Ovary (tissue), 9 donors: ENCODE measurements around the gene NFE2L3. TPM values are rescaled to one million over a fixed set of nuclear protein-coding genes. Genes with fewer than 3 reads are reported as not detected.
A peak's percentile ranks its signal among the peaks of the same experiment; 100 is the strongest.

Source experiments
- DNase-seq, 5 donors: peaks; one replicate each; pipeline ENCODE4 v3.0.0-alpha.2; 2019 to 2020
- H3K27ac ChIP-seq, 2 donors: fragments of 200-600 bp; one replicate each; pipeline versions ENCODE4 v1.5.1 to v1.8.0; 2019 to 2022
- H3K27me3 ChIP-seq: fragments of 200-600 bp; one replicate; pipeline ENCODE4 v1.8.0; 2022
- H3K36me3 ChIP-seq: fragments of 200-600 bp; sonication (generic); one replicate; pipeline ENCODE4 v1.5.1; 2019
- H3K4me1 ChIP-seq: one replicate; pipeline ENCODE4 v1.8.1; 2013; ENCODE audit warnings: mild to moderate bottlenecking, moderate library complexity; ENCODE audit not compliant: insufficient read depth
- H3K4me3 ChIP-seq: fragments of 200-600 bp; sonication (generic); one replicate; pipeline ENCODE4 v1.5.1; 2017
- H3K9me3 ChIP-seq, 2 donors: fragments of 200-600 bp in 1 of 2; sonication (generic) in 1 of 2; one replicate each; pipeline versions ENCODE4 v1.5.1 to v1.8.1; 2013 to 2019; ENCODE audit warnings: mild to moderate bottlenecking in 1 of 2, moderate library complexity in 1 of 2
- EP300 ChIP-seq: sonication (generic); formaldehyde crosslinking; IDR thresholded peaks from one replicate; pipeline ENCODE4 v1.6.1; 2017; ENCODE audit warnings: antibody characterized with exemption
- POLR2A ChIP-seq: fragments of 450-650 bp; IDR thresholded peaks from one replicate; pipeline ENCODE4 v1.6.1; 2017; ENCODE audit warnings: antibody characterized with exemption, mild to moderate bottlenecking, moderate library complexity
- WGBS, 3 donors: extraction: QIAGEN DNeasy Blood & Tissue Kit in 1 of 3; methylation state at CpG; one replicate each; pipeline versions ENCODE4 v1.1.5 to v1.1.7; 2013 to 2017; 5-methylcytosine and 5-hydroxymethylcytosine counted together
- intact Hi-C, 4 donors: fragments of 100-400 bp; cut with DNase I; formaldehyde crosslinking; loops; one replicate each; pipeline versions ENCODE4 v1.11.0 to v1.15.1; 2022 to 2023
- polyA plus RNA-seq, 2 donors: library from polyadenylated mRNA; stranded (reverse); fragments of 200-250 nt in 1 of 2; fragments of 350-450 nt in 1 of 2; fragmentation: Illumina TruSeq in 1 of 2; extraction: RNeasy Lipid Tissue Mini Kit (QIAGEN cat#74804) in 1 of 2; gene quantifications; one replicate each; pipeline ENCODE4 v1.2.3, GENCODE V29; 2013 to 2014
- total RNA-seq, 7 donors: library from RNA; depleted of rRNA in 2 of 7; stranded (reverse); fragments of >200 nt in 2 of 7; fragmentation: NEBNext Ultra II Directional in 3 of 7; extraction: Animal tissue kit (Norgen Biotek cat#: 25700) in 3 of 7; gene quantifications; one replicate each; pipeline versions ENCODE4 v1.1.0 to v1.2.4, GENCODE V29; 2016 to 2023
- TF ChIP-seq, protein P1 (sequence below), 3 donors: fragments of 450-650 bp in 2 of 3; fragments of 200-600 bp in 1 of 3; IDR thresholded peaks; one replicate each; pipeline versions ENCODE4 v1.5.1 to v1.8.0; 2016 to 2022; ENCODE audit warnings: antibody characterized with exemption in 3 of 3, mild to moderate bottlenecking in 1 of 3
- donor health status: DM: no; HTN: no; CAD: no; lungs with moderate emphysema.
- donor health status: DM: no; HTN: no; CAD: no.
- donor health status: Bipolar disorder and iron deficiency.
- donor health status: DM: yes; HTN: yes; CAD: no.
- donor health status: DM: no; HTN: no; CAD: no.
- donor health status: DM: yes; HTN: yes; CAD: no.

NFE2L3 gene
- total and polyA plus RNA-seq, 9 donors: 0.45 to 6.1 (median 1.1) TPM

DNA sequence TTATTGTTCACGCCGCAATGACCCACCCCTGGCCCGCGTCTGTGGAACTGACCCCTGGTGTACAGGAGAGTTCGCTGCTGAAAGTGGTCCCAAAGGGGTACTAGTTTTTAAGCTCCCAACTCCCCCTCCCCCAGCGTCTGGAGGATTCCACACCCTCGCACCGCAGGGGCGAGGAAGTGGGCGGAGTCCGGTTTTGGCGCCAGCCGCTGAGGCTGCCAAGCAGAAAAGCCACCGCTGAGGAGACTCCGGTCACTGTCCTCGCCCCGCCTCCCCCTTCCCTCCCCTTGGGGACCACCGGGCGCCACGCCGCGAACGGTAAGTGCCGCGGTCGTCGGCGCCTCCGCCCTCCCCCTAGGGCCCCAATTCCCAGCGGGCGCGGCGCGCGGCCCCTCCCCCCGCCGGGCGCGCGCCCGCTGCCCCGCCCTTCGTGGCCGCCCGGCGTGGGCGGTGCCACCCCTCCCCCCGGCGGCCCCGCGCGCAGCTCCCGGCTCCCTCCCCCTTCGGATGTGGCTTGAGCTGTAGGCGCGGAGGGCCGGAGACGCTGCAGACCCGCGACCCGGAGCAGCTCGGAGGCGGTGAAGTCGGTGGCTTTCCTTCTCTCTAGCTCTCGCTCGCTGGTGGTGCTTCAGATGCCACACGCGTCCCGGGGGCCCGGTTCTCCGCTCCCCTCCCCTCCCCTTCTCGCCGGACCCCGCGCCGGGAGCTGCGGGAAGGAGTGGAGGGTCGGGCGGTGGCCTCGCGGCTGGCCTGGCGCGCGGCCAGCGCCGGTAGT is 49.4 kb downstream of the NFE2L3 start, which contains the start of gene CBX3:
TSS of gene CBX3 (plus strand) at position 499 of the 772 bp plus-strand sequence. CDS start 1,254 bp downstream, outside the sequence.
- WGBS, 3 donors: 1 to 5% (median 1%) methylated on average over 40 to 86 of the region's 86 CpGs

GRCh38 chr7:26202019-26202990 is 50.3 kb downstream of the NFE2L3 start:
- TF ChIP-seq, protein P1, sequence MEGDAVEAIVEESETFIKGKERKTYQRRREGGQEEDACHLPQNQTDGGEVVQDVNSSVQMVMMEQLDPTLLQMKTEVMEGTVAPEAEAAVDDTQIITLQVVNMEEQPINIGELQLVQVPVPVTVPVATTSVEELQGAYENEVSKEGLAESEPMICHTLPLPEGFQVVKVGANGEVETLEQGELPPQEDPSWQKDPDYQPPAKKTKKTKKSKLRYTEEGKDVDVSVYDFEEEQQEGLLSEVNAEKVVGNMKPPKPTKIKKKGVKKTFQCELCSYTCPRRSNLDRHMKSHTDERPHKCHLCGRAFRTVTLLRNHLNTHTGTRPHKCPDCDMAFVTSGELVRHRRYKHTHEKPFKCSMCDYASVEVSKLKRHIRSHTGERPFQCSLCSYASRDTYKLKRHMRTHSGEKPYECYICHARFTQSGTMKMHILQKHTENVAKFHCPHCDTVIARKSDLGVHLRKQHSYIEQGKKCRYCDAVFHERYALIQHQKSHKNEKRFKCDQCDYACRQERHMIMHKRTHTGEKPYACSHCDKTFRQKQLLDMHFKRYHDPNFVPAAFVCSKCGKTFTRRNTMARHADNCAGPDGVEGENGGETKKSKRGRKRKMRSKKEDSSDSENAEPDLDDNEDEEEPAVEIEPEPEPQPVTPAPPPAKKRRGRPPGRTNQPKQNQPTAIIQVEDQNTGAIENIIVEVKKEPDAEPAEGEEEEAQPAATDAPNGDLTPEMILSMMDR (IDR thresholded peaks at IDR 0.05): no peak
- TF ChIP-seq EP300: no peak
- peak; percentile 6 for TF ChIP-seq POLR2A
- intact Hi-C loops: loop anchor here in 2 of 4 donors (5.0 to 10.0 kb wide), 3 partner anchors 250 to 952 kb away; partner anchors contain the start of genes HOXA3 (in 1 of the 2) and HOXA7 (in 1 of the 2)
- no peaks in the 10 kb centered on the region for H3K27me3 ChIP-seq
- 0 to 1% (median 1%) methylated on average over 31 to 65 of the region's 68 CpGs for WGBS, 3 donors
- H3K36me3 ChIP-seq: no peaks in the 10 kb centered on the region
- H3K9me3 ChIP-seq: no peaks in the 10 kb centered on the region
- peak; percentile 64 to 83 (median 81) for DNase-seq
- peaks cover 1% of the 10 kb centered on the region for H3K4me1 ChIP-seq
- peak overlapping the region; percentile 98 to 100 for H3K27ac ChIP-seq
- H3K4me3 ChIP-seq: peak overlapping the region; percentile 97

More for the DNA sequence above, 49.4 kb downstream of the NFE2L3 start, which contains the start of gene CBX3:
- Histone ChIP-seq H3K36me3 (no peaks in the 10 kb centered on the region), H3K9me3 (no peaks in the 10 kb centered on the region), H3K27ac (peak within 1 kb of the TSS; percentile 98 to 100), H3K4me1 (peaks cover 2% of the 10 kb centered on the region), H3K27me3 (no peaks in the 10 kb centered on the region), H3K4me3 (peak within 1 kb of the TSS; percentile 97)
- intact Hi-C loops: loop anchor here in 2 of 4 donors (5.0 to 10.0 kb wide), 3 partner anchors 249 to 953 kb away; partner anchors contain the start of genes HOXA3 (in 1 of the 2) and HOXA7 (in 1 of the 2)
- no peak for TF ChIP-seq EP300
- TF ChIP-seq POLR2A: peak; percentile 61
- TF ChIP-seq, protein P1 (IDR thresholded peaks at IDR 0.05): peak in 1 of 3 donors; percentile 1
- DNase-seq: peak; percentile 88 to 94 (median 92)

GRCh38 chr7:26203016-26203415 is 51.0 kb downstream of the NFE2L3 start:
- intact Hi-C loops: loop anchor here in 2 of 4 donors (5.0 to 10.0 kb wide), 3 partner anchors 251 to 952 kb away; partner anchors contain the start of genes HOXA3 (in 1 of the 2) and HOXA7 (in 1 of the 2)

More at GRCh38 chr7:26203016-26203415, 51.0 kb downstream of the NFE2L3 start:
- no peak for DNase-seq
- Histone ChIP-seq H3K36me3 (no peaks in the 10 kb centered on the region), H3K9me3 (no peaks in the 10 kb centered on the region), H3K4me1 (peaks cover 1% of the 10 kb centered on the region), H3K4me3 (peak overlapping the region; percentile 97), H3K27ac (no peak overlapping the region), H3K27me3 (no peaks in the 10 kb centered on the region)
- 3 to 9% (median 4%) methylated on average over 2 of the region's 2 CpGs for WGBS, 3 donors
- TF ChIP-seq POLR2A (no peak), EP300 (no peak)
- TF ChIP-seq, protein P1 (IDR thresholded peaks at IDR 0.05): no peak
